GM12878 (cell line): ENCODE results near the gene NCBP2. TPM values are rescaled to one million over a fixed set of nuclear protein-coding genes. Genes with fewer than 3 reads are reported as not detected.

Experiments used
- ATAC-seq: fragments of 200-7000 bp; cut with Tn5 transposase; 3 replicates; pipeline ENCODE4 v1.9.1; 2020; ENCODE audit warnings: mild to moderate bottlenecking, moderate library complexity
- BruUV-seq: library from RNA; stranded (reverse); fragments of 400-500 nt; replicated peaks from 2 replicates; lab custom pipeline; 2021; lab: Mats Ljungman, UMichigan
- CTCF ChIA-PET: fragments of 300-600 bp; sonication (Branson Sonifier 250); formaldehyde crosslinking; extraction: SDS; loops from one replicate; lab custom pipeline; 2021; ENCODE audit warnings: inconsistent platforms; lab: Yijun Ruan, JAX
- POLR2A ChIA-PET: fragments of 350-600 bp; formaldehyde crosslinking; extraction: SDS; loops from one replicate; lab custom pipeline; 2021; ENCODE audit warnings: inconsistent platforms; lab: Charles Lee
- RAD21 ChIA-PET: fragments of 300-600 bp; sonication (Branson Sonifier 250); formaldehyde crosslinking; loops from one replicate; lab custom pipeline; 2023; ENCODE audit warnings: antibody characterized with exemption; ENCODE audit not compliant: unreplicated experiment; lab: Charles Lee
- SMC1A ChIA-PET: fragments of 300-600 bp; sonication (Branson Sonifier 250); formaldehyde crosslinking; loops from one replicate; lab custom pipeline; 2023; ENCODE audit not compliant: unreplicated experiment, uncharacterized antibody; lab: Charles Lee
- DNase-seq: peaks from one replicate; pipeline ENCODE4 v3.0.0-alpha.2; 2011; ENCODE audit warnings: low read depth, low spot score
- FAIRE-seq: peaks from 3 replicates; lab custom pipeline; 2011; peaks lifted over from hg19 to GRCh38; lab: Jason Lieb, UNC
- H2AFZ ChIP-seq: 2 replicates; pipeline ENCODE4 v1.6.0; 2011; ENCODE audit warnings: low read depth, low read length, control low read depth; ENCODE audit not compliant: control insufficient read depth
- H3K27ac ChIP-seq: 2 replicates; pipeline ENCODE4 v1.5.1; 2011; ENCODE audit warnings: control low read depth; ENCODE audit not compliant: control insufficient read depth, insufficient read depth
- H3K27me3 ChIP-seq, 2 experiments: replicated peaks in 1 of 2; 2 replicates each; pipeline versions ENCODE4 v1.6.0 to v1.6.1; 2011; ENCODE audit warnings: low read length in 1 of 2; ENCODE audit not compliant: control insufficient read depth in 2 of 2, insufficient read depth in 2 of 2
- H3K36me3 ChIP-seq, 2 experiments: 2 replicates each; pipeline ENCODE4 v1.5.1; 2011; ENCODE audit warnings: low read length in 1 of 2; ENCODE audit not compliant: control insufficient read depth in 2 of 2, insufficient read depth in 2 of 2
- H3K4me1 ChIP-seq: 2 replicates; pipeline ENCODE4 v1.6.1; 2011; ENCODE audit warnings: mild to moderate bottlenecking, low read length, moderate library complexity, mixed read lengths; ENCODE audit not compliant: control insufficient read depth, insufficient read depth
- H3K4me2 ChIP-seq: 2 replicates; pipeline ENCODE4 v1.6.0; 2011; ENCODE audit warnings: control low read depth; ENCODE audit not compliant: control insufficient read depth, insufficient read depth
- H3K4me3 ChIP-seq: fragments of 200-600 bp; sonication (generic); 2 replicates; pipeline ENCODE4 v1.5.1; 2016
- H3K79me2 ChIP-seq: 2 replicates; pipeline ENCODE4 v1.6.0; 2011; ENCODE audit warnings: low read length; ENCODE audit not compliant: control insufficient read depth, insufficient read depth
- H3K9ac ChIP-seq: 2 replicates; pipeline ENCODE4 v1.8.0; 2011; ENCODE audit warnings: low read length, control low read depth, mixed read lengths; ENCODE audit not compliant: control insufficient read depth, insufficient read depth
- H3K9me3 ChIP-seq: replicated peaks from 3 replicates; pipeline ENCODE4 v1.5.1; 2011; ENCODE audit warnings: mild to moderate bottlenecking, low read length; ENCODE audit not compliant: control insufficient read depth, insufficient read depth
- H4K20me1 ChIP-seq: 2 replicates; pipeline ENCODE4 v1.6.0; 2011; ENCODE audit not compliant: control insufficient read depth, insufficient read depth
- ASH2L ChIP-seq: fragments of 300-600, 200-600 bp; sonication (generic); IDR thresholded peaks from 2 replicates; pipeline ENCODE4 v1.6.1; 2017; ENCODE audit warnings: low read depth, mild to moderate bottlenecking, borderline replicate concordance
- CHD1 ChIP-seq: IDR thresholded peaks from 2 replicates; pipeline ENCODE4 v1.6.1; 2012; ENCODE audit warnings: low read depth, low read length, improper control_type of control experiment
- CREM ChIP-seq: IDR thresholded peaks from 2 replicates; pipeline ENCODE4 v1.6.1; 2014; ENCODE audit warnings: antibody characterized with exemption, low read depth
- EED ChIP-seq: sonication (generic); IDR thresholded peaks from 2 replicates; pipeline ENCODE4 v1.6.1; 2016; ENCODE audit warnings: antibody characterized with exemption, low read depth
- ETV6 ChIP-seq, 2 experiments: fragments of 450-650 bp in 1 of 2; IDR thresholded peaks in 1 of 2; conservative IDR thresholded peaks in 1 of 2; 2 replicates each; pipeline ENCODE4 v1.6.1; 2014; ENCODE audit warnings: antibody characterized with exemption in 1 of 2, borderline replicate concordance in 1 of 2, low read depth in 1 of 2, mild to moderate bottlenecking in 1 of 2, moderate library complexity in 1 of 2
- HCFC1 ChIP-seq: fragments of 150-350 bp; IDR thresholded peaks from 2 replicates; pipeline ENCODE4 v1.6.1; 2014; ENCODE audit warnings: low read length
- JUND ChIP-seq: IDR thresholded peaks from 2 replicates; pipeline ENCODE4 v1.6.1; 2012; ENCODE audit warnings: low read depth, mild to moderate bottlenecking, low read length, improper control_type of control experiment, moderate library complexity
- MTA3 ChIP-seq: IDR thresholded peaks from 2 replicates; pipeline ENCODE4 v1.6.1; 2012; ENCODE audit warnings: low read length, inconsistent platforms, borderline replicate concordance
- NBN ChIP-seq: fragments of 450-650 bp; IDR thresholded peaks from 2 replicates; pipeline ENCODE4 v1.6.1; 2016
- NFIC ChIP-seq: IDR thresholded peaks from 2 replicates; pipeline ENCODE4 v1.6.1; 2012; ENCODE audit warnings: low read depth, mild to moderate bottlenecking, inconsistent platforms, low read length, moderate library complexity
- NFXL1 ChIP-seq: fragments of 450-650 bp; IDR thresholded peaks from 2 replicates; pipeline ENCODE4 v1.6.1; 2017; ENCODE audit warnings: antibody characterized with exemption, mild to moderate bottlenecking, borderline replicate concordance
- PAX5 ChIP-seq: IDR thresholded peaks from 2 replicates; pipeline ENCODE4 v1.6.1; 2011; ENCODE audit warnings: low read depth, low read length, borderline replicate concordance
- POLR2A ChIP-seq: IDR thresholded peaks from 2 replicates; pipeline ENCODE4 v1.6.1; 2011; ENCODE audit warnings: low read depth, mild to moderate bottlenecking, low read length
- SIN3A ChIP-seq: IDR thresholded peaks from 2 replicates; pipeline ENCODE4 v1.6.1; 2012; ENCODE audit warnings: low read depth, low read length, improper control_type of control experiment
- SMARCA5 ChIP-seq: fragments of 450-650 bp; IDR thresholded peaks from 2 replicates; pipeline ENCODE4 v1.6.1; 2017; ENCODE audit warnings: mild to moderate bottlenecking
- ZNF592 ChIP-seq: fragments of 450-650 bp; IDR thresholded peaks from 2 replicates; pipeline ENCODE4 v1.6.1; 2017; ENCODE audit warnings: mild to moderate bottlenecking, moderate library complexity
- WGBS: methylation state at CpG from one replicate; pipeline ENCODE4 v1.1.6; 2016; ENCODE audit warnings: low lambda C conversion rate; ENCODE audit not compliant: insufficient replicate concordance, insufficient coverage; ENCODE audit errors: missing lambda C conversion rate; 5-methylcytosine and 5-hydroxymethylcytosine counted together
- in situ Hi-C: fragments of 300-500 bp; cut with MboI; formaldehyde crosslinking; loops from 9 replicates; pipeline ENCODE4 v1.14.3; 2018; ENCODE audit warnings: mixed read lengths
- intact Hi-C: fragments of 100-400 bp; cut with micrococcal nuclease; formaldehyde crosslinking; loops from one replicate; pipeline ENCODE4 v1.14.2; 2022; ENCODE audit not compliant: unreplicated experiment
- polyA plus RNA-seq, 11 experiments: library from polyadenylated mRNA; depleted of rRNA in 4 of 11; unstranded in 6 of 11; stranded (reverse) in 5 of 11; fragments of >200 nt; fragmentation: Nextera tagmentation in 4 of 11; fragmentation: Illumina TruSeq in 1 of 11; extraction: Ambion mirVana in 4 of 11; extraction: Trizol in 1 of 11; gene quantifications; 1 replicate in 1 of 11; 2 replicates in 10 of 11; pipeline versions ENCODE4 v1.2.1 to v1.2.3, GENCODE V29; 2011 to 2016; ENCODE audit warnings: inconsistent platforms in 2 of 11, missing spikeins in 2 of 11, low read depth in 1 of 11
- total RNA-seq, 4 experiments: library from RNA; depleted of rRNA in 3 of 4; stranded (reverse); fragments of >200 nt in 3 of 4; fragmentation: Illumina TruSeq in 1 of 4; extraction: Trizol in 1 of 4; gene quantifications; 2 replicates each; pipeline versions ENCODE4 v1.2.1 to v1.2.3, GENCODE V29; 2013 to 2021
- TF ChIP-seq, protein P1 (sequence below): IDR thresholded peaks from 2 replicates; pipeline ENCODE4 v1.6.1; 2012; ENCODE audit warnings: low read depth, low read length, improper control_type of control experiment
- TF ChIP-seq, protein P2 (sequence below): IDR thresholded peaks from 2 replicates; pipeline ENCODE4 v1.6.1; 2011; ENCODE audit warnings: mild to moderate bottlenecking, low read depth, low read length, moderate library complexity; ENCODE audit not compliant: insufficient replicate concordance

Gene NCBP2
- total and polyA plus RNA-seq, 10 of the 15 experiments (the other 5 are each of a cell fraction or from before 2014, with no cell fraction given) = 59.6 to 136 (median 96.4) TPM

DNA sequence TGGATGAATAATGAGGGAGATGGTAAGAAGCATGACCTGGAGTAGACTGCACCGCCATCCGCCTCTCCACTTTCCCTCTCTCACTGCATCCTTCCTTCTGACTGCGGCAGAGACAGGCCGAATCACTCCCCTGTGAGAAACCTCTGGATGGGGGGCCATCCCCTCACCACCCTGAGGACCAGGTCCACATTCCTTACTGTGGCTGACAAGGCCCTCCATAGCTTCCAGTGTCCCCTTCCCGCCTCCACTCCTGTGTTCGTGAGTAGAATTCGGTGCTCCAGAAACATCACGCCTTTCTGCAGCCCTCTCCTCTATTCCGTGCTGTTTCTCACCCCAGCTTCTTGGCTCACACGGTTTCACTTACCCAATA, 23.5 kb upstream of the NCBP2 start:
- H3K4me2 ChIP-seq = no peak overlapping the region
- CTCF ChIA-PET = interaction anchor here (1.0 kb wide), 1 partner anchor 128 kb away, joined by 3 read pairs; no protein-coding TSS in a partner anchor
- POLR2A ChIA-PET = no interaction called here
- SMC1A ChIA-PET = no interaction called here
- intact Hi-C loops (no loop called here), in situ Hi-C loops (no loop called here)
- RAD21 ChIA-PET = no interaction called here
- FAIRE-seq (no peak), ATAC-seq (no peak), DNase-seq (no peak)
- WGBS = 99% methylated on average over 10 of the region's 10 CpGs
- H2AFZ ChIP-seq = no peak overlapping the region
- no peaks in the 10 kb centered on the region for H4K20me1 ChIP-seq
- H3K27me3 ChIP-seq = no peaks in the 10 kb centered on the region; a peak in 1 of 4 replicates
- TF ChIP-seq SIN3A (no peak), CREM (no peak), SMARCA5 (no peak), CHD1 (no peak), PAX5 (no peak), NBN (no peak), HCFC1 (no peak), NFXL1 (no peak), POLR2A (no peak), ETV6 (conservative IDR thresholded peaks at IDR 0.05 in 1 of 2, IDR thresholded peaks at IDR 0.05 in 1 of 2; ENCODE audit: borderline replicate concordance in 1 of 2, low read depth in 1 of 2) (no peak), MTA3 (no peak), JUND (no peak), ASH2L (no peak), NFIC (no peak), EED (no peak), ZNF592 (no peak)
- TF ChIP-seq, protein P1, sequence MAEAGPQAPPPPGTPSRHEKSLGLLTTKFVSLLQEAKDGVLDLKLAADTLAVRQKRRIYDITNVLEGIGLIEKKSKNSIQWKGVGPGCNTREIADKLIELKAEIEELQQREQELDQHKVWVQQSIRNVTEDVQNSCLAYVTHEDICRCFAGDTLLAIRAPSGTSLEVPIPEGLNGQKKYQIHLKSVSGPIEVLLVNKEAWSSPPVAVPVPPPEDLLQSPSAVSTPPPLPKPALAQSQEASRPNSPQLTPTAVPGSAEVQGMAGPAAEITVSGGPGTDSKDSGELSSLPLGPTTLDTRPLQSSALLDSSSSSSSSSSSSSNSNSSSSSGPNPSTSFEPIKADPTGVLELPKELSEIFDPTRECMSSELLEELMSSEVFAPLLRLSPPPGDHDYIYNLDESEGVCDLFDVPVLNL = no peak
- TF ChIP-seq, protein P2, sequence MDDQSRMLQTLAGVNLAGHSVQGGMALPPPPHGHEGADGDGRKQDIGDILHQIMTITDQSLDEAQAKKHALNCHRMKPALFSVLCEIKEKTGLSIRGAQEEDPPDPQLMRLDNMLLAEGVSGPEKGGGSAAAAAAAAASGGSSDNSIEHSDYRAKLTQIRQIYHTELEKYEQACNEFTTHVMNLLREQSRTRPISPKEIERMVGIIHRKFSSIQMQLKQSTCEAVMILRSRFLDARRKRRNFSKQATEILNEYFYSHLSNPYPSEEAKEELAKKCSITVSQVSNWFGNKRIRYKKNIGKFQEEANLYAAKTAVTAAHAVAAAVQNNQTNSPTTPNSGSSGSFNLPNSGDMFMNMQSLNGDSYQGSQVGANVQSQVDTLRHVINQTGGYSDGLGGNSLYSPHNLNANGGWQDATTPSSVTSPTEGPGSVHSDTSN = no peak
- no peak overlapping the region for H3K9ac ChIP-seq
- no peaks in the 10 kb centered on the region for H3K36me3 ChIP-seq
- no peaks in the 10 kb centered on the region for H3K79me2 ChIP-seq
- H3K9me3 ChIP-seq = peaks cover 14% of the 10 kb centered on the region; the same call in 1 of the 3 replicates
- no TSS peak for BruUV-seq
- no peak overlapping the region for H3K4me3 ChIP-seq
- H3K4me1 ChIP-seq = peaks cover 3% of the 10 kb centered on the region
- no peak overlapping the region for H3K27ac ChIP-seq
